Ovary (tissue), 9 donors: ENCODE data around the gene KYAT1. TPM values are rescaled to one million over a fixed set of nuclear protein-coding genes. Genes with fewer than 3 reads are reported as not detected.

Source experiments
- DNase-seq, 5 donors: peaks; one replicate each; pipeline ENCODE4 v3.0.0-alpha.2; 2019 to 2020
- H3K27ac ChIP-seq, 2 donors: fragments of 200-600 bp; one replicate each; pipeline versions ENCODE4 v1.5.1 to v1.8.0; 2019 to 2022
- H3K27me3 ChIP-seq: fragments of 200-600 bp; one replicate; pipeline ENCODE4 v1.8.0; 2022
- H3K36me3 ChIP-seq: fragments of 200-600 bp; sonication (generic); one replicate; pipeline ENCODE4 v1.5.1; 2019
- H3K4me1 ChIP-seq: one replicate; pipeline ENCODE4 v1.8.1; 2013; ENCODE audit warnings: mild to moderate bottlenecking, moderate library complexity; ENCODE audit not compliant: insufficient read depth
- H3K4me3 ChIP-seq: fragments of 200-600 bp; sonication (generic); one replicate; pipeline ENCODE4 v1.5.1; 2017
- H3K9me3 ChIP-seq, 2 donors: fragments of 200-600 bp in 1 of 2; sonication (generic) in 1 of 2; one replicate each; pipeline versions ENCODE4 v1.5.1 to v1.8.1; 2013 to 2019; ENCODE audit warnings: mild to moderate bottlenecking in 1 of 2, moderate library complexity in 1 of 2
- EP300 ChIP-seq: sonication (generic); formaldehyde crosslinking; IDR thresholded peaks from one replicate; pipeline ENCODE4 v1.6.1; 2017; ENCODE audit warnings: antibody characterized with exemption
- POLR2A ChIP-seq: fragments of 450-650 bp; IDR thresholded peaks from one replicate; pipeline ENCODE4 v1.6.1; 2017; ENCODE audit warnings: antibody characterized with exemption, mild to moderate bottlenecking, moderate library complexity
- WGBS, 3 donors: extraction: QIAGEN DNeasy Blood & Tissue Kit in 1 of 3; methylation state at CpG; one replicate each; pipeline versions ENCODE4 v1.1.5 to v1.1.7; 2013 to 2017; 5-methylcytosine and 5-hydroxymethylcytosine counted together
- intact Hi-C, 4 donors: fragments of 100-400 bp; cut with DNase I; formaldehyde crosslinking; loops; one replicate each; pipeline versions ENCODE4 v1.11.0 to v1.15.1; 2022 to 2023
- polyA plus RNA-seq, 2 donors: library from polyadenylated mRNA; stranded (reverse); fragments of 200-250 nt in 1 of 2; fragments of 350-450 nt in 1 of 2; fragmentation: Illumina TruSeq in 1 of 2; extraction: RNeasy Lipid Tissue Mini Kit (QIAGEN cat#74804) in 1 of 2; gene quantifications; one replicate each; pipeline ENCODE4 v1.2.3, GENCODE V29; 2013 to 2014
- total RNA-seq, 7 donors: library from RNA; depleted of rRNA in 2 of 7; stranded (reverse); fragments of >200 nt in 2 of 7; fragmentation: NEBNext Ultra II Directional in 3 of 7; extraction: Animal tissue kit (Norgen Biotek cat#: 25700) in 3 of 7; gene quantifications; one replicate each; pipeline versions ENCODE4 v1.1.0 to v1.2.4, GENCODE V29; 2016 to 2023
- TF ChIP-seq, protein P1 (sequence below), 3 donors: fragments of 450-650 bp in 2 of 3; fragments of 200-600 bp in 1 of 3; IDR thresholded peaks; one replicate each; pipeline versions ENCODE4 v1.5.1 to v1.8.0; 2016 to 2022; ENCODE audit warnings: antibody characterized with exemption in 3 of 3, mild to moderate bottlenecking in 1 of 3
- donor health status: DM: no; HTN: no; CAD: no; lungs with moderate emphysema.
- donor health status: DM: no; HTN: no; CAD: no.
- donor health status: Bipolar disorder and iron deficiency.
- donor health status: DM: yes; HTN: yes; CAD: no.
- donor health status: DM: no; HTN: no; CAD: no.
- donor health status: DM: yes; HTN: yes; CAD: no.

Gene KYAT1
- total and polyA plus RNA-seq, 9 donors, result 4.2 to 10.2 (median 5.8) TPM

DNA sequence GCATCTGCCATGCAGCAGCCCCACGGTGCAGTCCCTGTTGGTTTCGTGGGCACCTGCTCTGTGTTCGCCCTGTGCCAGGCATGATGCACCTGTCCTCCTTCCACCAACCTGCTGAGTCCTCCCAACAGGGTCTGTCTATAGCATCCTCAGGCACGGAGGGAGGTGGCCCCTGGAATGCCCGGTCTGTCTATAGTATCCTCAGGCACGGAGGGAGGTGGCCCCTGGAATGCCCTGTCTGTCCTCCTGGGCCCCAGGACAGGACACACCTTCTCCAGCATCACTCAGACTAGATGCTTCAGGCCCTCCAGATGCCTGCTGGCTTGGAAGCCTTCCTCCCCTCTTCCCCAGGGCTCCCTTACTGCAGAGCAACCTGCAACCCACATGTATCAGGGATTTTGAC lies 29.2 kb upstream of the KYAT1 start:
- 83 to 87% (median 84%) methylated on average over 6 of the region's 6 CpGs for WGBS, 3 donors
- Histone ChIP-seq H3K9me3 (no peaks in the 10 kb centered on the region), H3K4me1 (peaks cover 31% of the 10 kb centered on the region), H3K27me3 (no peaks in the 10 kb centered on the region), H3K4me3 (no peak overlapping the region), H3K36me3 (no peaks in the 10 kb centered on the region), H3K27ac (no peak overlapping the region)
- intact Hi-C loops, result no loop called here
- DNase-seq, result no peak
- TF ChIP-seq POLR2A (no peak), EP300 (no peak)
- TF ChIP-seq, protein P1, sequence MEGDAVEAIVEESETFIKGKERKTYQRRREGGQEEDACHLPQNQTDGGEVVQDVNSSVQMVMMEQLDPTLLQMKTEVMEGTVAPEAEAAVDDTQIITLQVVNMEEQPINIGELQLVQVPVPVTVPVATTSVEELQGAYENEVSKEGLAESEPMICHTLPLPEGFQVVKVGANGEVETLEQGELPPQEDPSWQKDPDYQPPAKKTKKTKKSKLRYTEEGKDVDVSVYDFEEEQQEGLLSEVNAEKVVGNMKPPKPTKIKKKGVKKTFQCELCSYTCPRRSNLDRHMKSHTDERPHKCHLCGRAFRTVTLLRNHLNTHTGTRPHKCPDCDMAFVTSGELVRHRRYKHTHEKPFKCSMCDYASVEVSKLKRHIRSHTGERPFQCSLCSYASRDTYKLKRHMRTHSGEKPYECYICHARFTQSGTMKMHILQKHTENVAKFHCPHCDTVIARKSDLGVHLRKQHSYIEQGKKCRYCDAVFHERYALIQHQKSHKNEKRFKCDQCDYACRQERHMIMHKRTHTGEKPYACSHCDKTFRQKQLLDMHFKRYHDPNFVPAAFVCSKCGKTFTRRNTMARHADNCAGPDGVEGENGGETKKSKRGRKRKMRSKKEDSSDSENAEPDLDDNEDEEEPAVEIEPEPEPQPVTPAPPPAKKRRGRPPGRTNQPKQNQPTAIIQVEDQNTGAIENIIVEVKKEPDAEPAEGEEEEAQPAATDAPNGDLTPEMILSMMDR (IDR thresholded peaks at IDR 0.05), result no peak

DNA sequence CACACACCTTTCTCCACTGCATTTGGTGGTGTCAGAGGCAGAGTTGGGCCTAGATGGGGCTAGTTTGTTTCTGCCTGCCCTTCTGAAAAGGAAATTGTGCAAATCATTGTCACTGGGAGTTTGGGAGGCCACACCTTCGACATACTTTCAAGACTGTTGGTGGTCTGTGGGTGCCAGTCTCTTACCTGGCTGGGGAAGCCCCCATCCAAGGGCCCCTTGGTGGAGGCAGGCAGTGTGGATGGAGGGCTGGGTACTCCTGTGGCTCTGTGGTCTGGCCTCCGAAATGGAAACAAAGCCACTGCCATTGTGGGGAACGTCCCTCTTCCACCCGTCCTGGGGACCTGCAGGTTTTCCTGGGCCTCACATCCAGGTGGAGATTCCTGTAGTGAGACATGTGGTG lies 28.1 kb upstream of the KYAT1 start:
- TF ChIP-seq, protein P1 (IDR thresholded peaks at IDR 0.05), result no peak
- TF ChIP-seq POLR2A, result no peak
- no peak for TF ChIP-seq EP300
- Histone ChIP-seq H3K4me1 (peaks cover 27% of the 10 kb centered on the region), H3K9me3 (no peaks in the 10 kb centered on the region), H3K4me3 (no peak overlapping the region), H3K36me3 (no peaks in the 10 kb centered on the region), H3K27me3 (no peaks in the 10 kb centered on the region), H3K27ac (no peak overlapping the region)
- DNase-seq, result no peak
- intact Hi-C loops, result no loop called here
- WGBS, 3 donors, result 81 to 82% (median 82%) methylated on average over 4 of the region's 4 CpGs

DNA sequence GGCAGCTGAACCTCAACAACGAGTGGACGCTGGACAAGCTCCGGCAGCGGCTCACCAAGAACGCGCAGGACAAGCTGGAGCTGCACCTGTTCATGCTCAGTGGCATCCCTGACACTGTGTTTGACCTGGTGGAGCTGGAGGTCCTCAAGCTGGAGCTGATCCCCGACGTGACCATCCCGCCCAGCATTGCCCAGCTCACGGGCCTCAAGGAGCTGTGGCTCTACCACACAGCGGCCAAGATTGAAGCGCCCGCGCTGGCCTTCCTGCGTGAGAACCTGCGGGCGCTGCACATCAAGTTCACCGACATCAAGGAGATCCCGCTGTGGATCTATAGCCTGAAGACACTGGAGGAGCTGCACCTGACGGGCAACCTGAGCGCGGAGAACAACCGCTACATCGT lies 26.6 kb upstream of the KYAT1 start:
- intact Hi-C loops, result no loop called here
- Histone ChIP-seq H3K9me3 (no peaks in the 10 kb centered on the region), H3K36me3 (no peaks in the 10 kb centered on the region), H3K27me3 (no peaks in the 10 kb centered on the region), H3K27ac (no peak overlapping the region), H3K4me1 (peaks cover 25% of the 10 kb centered on the region), H3K4me3 (no peak overlapping the region)
- TF ChIP-seq EP300 (no peak), POLR2A (no peak)
- TF ChIP-seq, protein P1 (IDR thresholded peaks at IDR 0.05), result no peak
- no peak for DNase-seq
- WGBS, 3 donors, result 97 to 98% (median 97%) methylated on average over 24 of the region's 24 CpGs

DNA sequence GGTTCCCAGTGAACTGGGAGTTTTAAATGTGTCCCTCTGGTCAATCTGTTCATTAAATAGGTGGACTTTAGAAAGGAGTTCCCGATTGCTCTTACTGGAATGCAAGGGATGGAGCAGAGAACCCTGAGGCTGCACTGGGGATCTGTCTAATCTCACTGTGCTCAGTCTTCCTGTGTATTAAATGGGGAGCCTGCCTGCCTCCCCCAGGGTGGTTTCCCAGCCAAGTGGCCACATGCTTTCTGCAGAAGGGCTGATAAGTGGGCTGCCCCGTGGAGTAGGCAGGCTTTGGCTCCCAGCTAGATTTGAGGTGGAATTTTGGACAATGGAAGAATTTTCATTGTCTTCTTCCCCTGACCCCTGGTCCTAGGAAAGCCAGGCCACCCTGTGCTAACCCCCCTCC lies 25.0 kb upstream of the KYAT1 start:
- H3K4me1 ChIP-seq, result peaks cover 10% of the 10 kb centered on the region
- intact Hi-C loops, result no loop called here

More for the DNA sequence above, 25.0 kb upstream of the KYAT1 start:
- Histone ChIP-seq H3K27ac (no peak overlapping the region), H3K4me3 (no peak overlapping the region), H3K9me3 (no peaks in the 10 kb centered on the region), H3K36me3 (no peaks in the 10 kb centered on the region), H3K27me3 (no peaks in the 10 kb centered on the region)
- DNase-seq, result no peak
- 8 to 18% (median 15%) methylated on average over 2 of the region's 2 CpGs for WGBS, 3 donors
- TF ChIP-seq, protein P1 (IDR thresholded peaks at IDR 0.05), result no peak
- TF ChIP-seq EP300 (no peak), POLR2A (no peak)
